ENCODE results near the gene CERS2.

DNA sequence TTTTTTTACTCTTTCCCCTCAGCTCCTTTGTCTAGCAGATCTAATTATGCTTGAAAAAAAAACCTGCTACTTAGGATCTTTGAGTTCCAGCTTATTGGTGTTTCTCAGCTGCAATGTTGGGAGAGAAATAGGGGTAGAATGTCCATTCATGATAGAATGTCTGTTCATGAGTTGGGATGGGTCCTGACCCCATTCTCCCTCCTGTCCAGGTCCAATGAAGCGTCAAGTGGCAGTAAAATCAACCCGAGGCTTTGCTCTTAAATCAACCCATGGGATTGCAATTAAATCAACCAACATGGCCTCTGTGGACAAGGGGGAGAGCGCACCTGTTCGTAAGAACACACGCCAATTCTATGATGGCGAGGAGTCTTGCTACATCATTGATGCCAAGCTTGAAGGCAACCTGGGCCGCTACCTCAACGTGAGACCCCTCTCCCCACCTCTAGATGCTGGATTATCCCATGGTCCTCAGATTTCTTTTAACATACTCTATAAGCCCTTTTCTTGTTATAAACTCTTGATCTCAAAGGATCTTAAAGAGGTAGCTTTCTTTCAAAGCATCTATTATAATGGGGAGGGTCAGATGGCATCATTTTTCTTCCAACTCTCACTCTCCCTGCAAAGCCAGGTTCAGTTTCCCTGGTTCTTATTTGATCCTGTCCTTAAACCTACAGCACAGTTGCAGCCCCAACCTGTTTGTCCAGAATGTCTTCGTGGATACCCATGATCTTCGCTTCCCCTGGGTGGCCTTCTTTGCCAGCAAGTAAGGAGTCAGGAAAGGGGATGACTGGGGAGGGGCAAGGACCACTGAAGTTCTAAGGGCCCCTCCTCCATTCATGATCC, 11.1 kb downstream of the CERS2 start:
- TF ChIP-seq POLR2AphosphoS5 (IDR thresholded peaks at IDR 0.05) (no peak), EP300 (IDR thresholded peaks at IDR 0.05; ENCODE audit: low read depth) (no peak)
- TF ChIP-seq, protein P1, sequence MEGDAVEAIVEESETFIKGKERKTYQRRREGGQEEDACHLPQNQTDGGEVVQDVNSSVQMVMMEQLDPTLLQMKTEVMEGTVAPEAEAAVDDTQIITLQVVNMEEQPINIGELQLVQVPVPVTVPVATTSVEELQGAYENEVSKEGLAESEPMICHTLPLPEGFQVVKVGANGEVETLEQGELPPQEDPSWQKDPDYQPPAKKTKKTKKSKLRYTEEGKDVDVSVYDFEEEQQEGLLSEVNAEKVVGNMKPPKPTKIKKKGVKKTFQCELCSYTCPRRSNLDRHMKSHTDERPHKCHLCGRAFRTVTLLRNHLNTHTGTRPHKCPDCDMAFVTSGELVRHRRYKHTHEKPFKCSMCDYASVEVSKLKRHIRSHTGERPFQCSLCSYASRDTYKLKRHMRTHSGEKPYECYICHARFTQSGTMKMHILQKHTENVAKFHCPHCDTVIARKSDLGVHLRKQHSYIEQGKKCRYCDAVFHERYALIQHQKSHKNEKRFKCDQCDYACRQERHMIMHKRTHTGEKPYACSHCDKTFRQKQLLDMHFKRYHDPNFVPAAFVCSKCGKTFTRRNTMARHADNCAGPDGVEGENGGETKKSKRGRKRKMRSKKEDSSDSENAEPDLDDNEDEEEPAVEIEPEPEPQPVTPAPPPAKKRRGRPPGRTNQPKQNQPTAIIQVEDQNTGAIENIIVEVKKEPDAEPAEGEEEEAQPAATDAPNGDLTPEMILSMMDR (IDR thresholded peaks at IDR 0.05), result no peak

Data from transverse colon (tissue), 4 donors.